Naive B cell (primary cell): ENCODE results near the gene SRL. TPM values are rescaled to one million over a fixed set of nuclear protein-coding genes. Genes with fewer than 3 reads are reported as not detected.

Experiments used
- ATAC-seq, 2 donors: fragments of 150-1000 bp; cut with Tn5 transposase; 2 replicates each; pipeline ENCODE4 v1.10.0; 2021; ENCODE audit warnings: low read depth in 2 of 2, mild to moderate bottlenecking in 2 of 2, moderate library complexity in 2 of 2
- DNase-seq: peaks from one replicate; pipeline ENCODE4 v3.0.0; 2022
- H3K27ac Mint-ChIP-seq, 6 donors: one replicate each; pipeline ENCODE4 v1.8.0; 2020 to 2022; ENCODE audit warnings: mild to moderate bottlenecking in 6 of 6, mixed read lengths in 6 of 6, moderate library complexity in 5 of 6, inconsistent platforms in 2 of 6
- H3K27me3 Mint-ChIP-seq, 3 donors: one replicate each; pipeline ENCODE4 v1.8.0; 2021 to 2022; ENCODE audit warnings: mixed read lengths in 3 of 3, mild to moderate bottlenecking in 1 of 3
- H3K36me3 Mint-ChIP-seq, 2 donors: one replicate each; pipeline ENCODE4 v1.8.0; 2020 to 2022; ENCODE audit warnings: mixed read lengths in 2 of 2, inconsistent platforms in 1 of 2, mild to moderate bottlenecking in 1 of 2
- H3K4me1 Mint-ChIP-seq, 3 donors: one replicate each; pipeline ENCODE4 v1.8.0; 2020 to 2022; ENCODE audit warnings: mixed read lengths in 3 of 3, inconsistent platforms in 1 of 3, mild to moderate bottlenecking in 1 of 3, moderate library complexity in 1 of 3
- H3K4me3 Mint-ChIP-seq, 8 donors: one replicate each; pipeline ENCODE4 v1.8.0; 2020 to 2022; ENCODE audit warnings: mild to moderate bottlenecking in 8 of 8, mixed read lengths in 8 of 8, moderate library complexity in 8 of 8, inconsistent platforms in 2 of 8
- H3K9me3 Mint-ChIP-seq, 7 donors: one replicate each; pipeline ENCODE4 v1.8.0; 2020 to 2022; ENCODE audit warnings: mixed read lengths in 7 of 7, mild to moderate bottlenecking in 5 of 7, inconsistent platforms in 2 of 7, moderate library complexity in 1 of 7
- polyA plus RNA-seq, 6 donors: library from polyadenylated mRNA; unstranded; fragments of 300-500 nt; fragmentation: Illumina TruSeq; gene quantifications; one replicate each; pipeline ENCODE4 v1.2.3, GENCODE V29; 2021; ENCODE audit warnings: low read depth in 6 of 6

The SRL gene
- polyA plus RNA-seq, 6 donors from 2014 or later = not detected

GRCh38 chr16:4142268-4142667 lies 99.6 kb downstream of the SRL start:
- Mint-ChIP-seq H3K4me3 (no peak overlapping the region), H3K36me3 (no peaks in the 10 kb centered on the region), H3K27ac (peak overlapping the region in 1 of 6 donors; percentile 11), H3K4me1 (peaks cover 6 to 12% (median 7%) of the 10 kb centered on the region in 3 donors), H3K27me3 (peaks cover 4 to 9% (median 5%) of the 10 kb centered on the region in 3 donors), H3K9me3 (peaks cover 0 to 3% (median 0%) of the 10 kb centered on the region in 7 donors)
- DNase-seq (peak; percentile 13), ATAC-seq (peak; percentile 85 to 96)

- Mint-ChIP-seq H3K4me3 (peak overlapping the region in 1 of 8 donors; percentile 23), H3K27me3 (peaks cover 0 to 5% (median 3%) of the 10 kb centered on the region in 3 donors), H3K36me3 (no peaks in the 10 kb centered on the region), H3K9me3 (peaks cover 0 to 3% (median 0%) of the 10 kb centered on the region in 7 donors), H3K27ac (no peak overlapping the region), H3K4me1 (peaks cover 7 to 12% (median 8%) of the 10 kb centered on the region in 3 donors)
- ATAC-seq (no peak), DNase-seq (no peak)
These were observed 100.3 kb downstream of the SRL start for GRCh38 chr16:4141604-4142003.

- H3K4me1 Mint-ChIP-seq = peaks cover 7 to 12% (median 8%) of the 10 kb centered on the region in 3 donors
- no peaks in the 10 kb centered on the region for H3K36me3 Mint-ChIP-seq
- H3K9me3 Mint-ChIP-seq = peaks cover 0 to 3% (median 0%) of the 10 kb centered on the region in 7 donors
- peak overlapping the region in 1 of 6 donors; percentile 0 for H3K27ac Mint-ChIP-seq
- H3K4me3 Mint-ChIP-seq = no peak overlapping the region
- no peak for ATAC-seq
- DNase-seq = no peak
- peaks cover 6 to 9% (median 7%) of the 10 kb centered on the region in 3 donors for H3K27me3 Mint-ChIP-seq
These were observed 101.2 kb downstream of the SRL start for GRCh38 chr16:4140652-4141051.

- Mint-ChIP-seq H3K27me3 (peaks cover 11 to 14% (median 12%) of the 10 kb centered on the region in 3 donors), H3K27ac (no peak overlapping the region), H3K4me3 (no peak overlapping the region)
These were observed 101.9 kb downstream of the SRL start for GRCh38 chr16:4139968-4140367.

More at GRCh38 chr16:4139968-4140367, 101.9 kb downstream of the SRL start:
- Mint-ChIP-seq H3K36me3 (no peaks in the 10 kb centered on the region), H3K4me1 (peaks cover 7 to 12% (median 8%) of the 10 kb centered on the region in 3 donors), H3K9me3 (peaks cover 0 to 3% (median 0%) of the 10 kb centered on the region in 7 donors)
- DNase-seq (no peak), ATAC-seq (no peak)

Other genes starting within 250 kb of the SRL start
- gene ADCY9, start 125.6 kb downstream of the SRL start, polyA plus RNA-seq = under 1 TPM; 0.08 to 0.91 (median 0.19) TPM
- 1 to 10 TPM in 1 of 6 donors, under 1 TPM in 5; 0.77 to 1.5 (median 0.87) TPM for gene TFAP4, start 30.9 kb upstream of the SRL start, polyA plus RNA-seq
- not detected for gene GLIS2, start 74.0 kb upstream of the SRL start, polyA plus RNA-seq
- gene PAM16, start 109.2 kb upstream of the SRL start, polyA plus RNA-seq = 10 to 100 TPM; 33.1 to 54.6 (median 47.6) TPM
- gene VASN, start 129.8 kb upstream of the SRL start, polyA plus RNA-seq = under 1 TPM in 3 of 6 donors, not detected in 3; 0.13 to 0.21 (median 0.16) TPM
- gene CORO7, start 174.5 kb upstream of the SRL start, polyA plus RNA-seq = 10 to 100 TPM in 5 of 6 donors, 1 to 10 TPM in 1; 9.0 to 40.1 (median 20.7) TPM
- gene DNAJA3, start 183.8 kb upstream of the SRL start, polyA plus RNA-seq = 10 to 100 TPM; 42.3 to 64.2 (median 44.2) TPM
- 10 to 100 TPM; 18.1 to 50.9 (median 31.6) TPM for gene NMRAL1, start 232.5 kb upstream of the SRL start, polyA plus RNA-seq
- 10 to 100 TPM; 36.9 to 49.8 (median 41.9) TPM for gene HMOX2, start 234.3 kb upstream of the SRL start, polyA plus RNA-seq